CD4-positive, alpha-beta T cell (primary cell): ENCODE data around the gene ZNHIT3. TPM values are rescaled to one million over a fixed set of nuclear protein-coding genes. Genes with fewer than 3 reads are reported as not detected.

Source experiments
- ATAC-seq: fragments of 200-7000 bp; cut with Tn5 transposase; one replicate; pipeline ENCODE4 v1.10.0; 2022; ENCODE audit warnings: mild to moderate bottlenecking; ENCODE audit not compliant: poor library complexity
- CTCF ChIA-PET: fragments of 350-600 bp; sonication (Branson Sonifier 250); formaldehyde crosslinking; loops from one replicate; lab custom pipeline; 2021; ENCODE audit warnings: antibody characterized with exemption, inconsistent platforms; lab: Charles Lee
- POLR2A ChIA-PET: fragments of 350-600 bp; sonication (Branson Sonifier 250); formaldehyde crosslinking; loops from one replicate; lab custom pipeline; 2021; ENCODE audit warnings: antibody characterized with exemption, inconsistent platforms; lab: Charles Lee
- DNase-seq, 14 experiments: peaks; one replicate each; pipeline ENCODE4 v3.0.0-alpha.2; 2013 to 2020; ENCODE audit warnings: mixed read lengths in 2 of 14
- H3K27ac ChIP-seq, 2 donors: one replicate each; pipeline versions ENCODE4 v1.5.1 to v1.7.0; 2013; ENCODE audit warnings: low read length in 2 of 2, low read depth in 1 of 2, mild to moderate bottlenecking in 1 of 2
- H3K27me3 ChIP-seq, 2 experiments: 1 replicate in 1 of 2; 2 replicates in 1 of 2; pipeline versions ENCODE4 v1.6.1 to v1.7.0; 2013; ENCODE audit warnings: low read length in 2 of 2, control low read depth in 1 of 2, mild to moderate bottlenecking in 1 of 2, moderate library complexity in 1 of 2; ENCODE audit not compliant: insufficient read depth in 2 of 2, control insufficient read depth in 1 of 2
- H3K36me3 ChIP-seq: one replicate; pipeline ENCODE4 v1.6.1; 2013; ENCODE audit warnings: low read length, control low read depth; ENCODE audit not compliant: insufficient read depth
- H3K4me1 ChIP-seq: one replicate; pipeline ENCODE4 v1.6.1; 2013; ENCODE audit warnings: low read length, control low read depth; ENCODE audit not compliant: insufficient read depth
- H3K4me3 ChIP-seq: one replicate; pipeline ENCODE4 v1.5.1; 2013; ENCODE audit warnings: mild to moderate bottlenecking, low read length, moderate library complexity
- H3K9me3 ChIP-seq, 2 experiments: 1 replicate in 1 of 2; 2 replicates in 1 of 2; pipeline versions ENCODE4 v1.6.1 to v1.7.0; 2013; ENCODE audit warnings: low read length in 2 of 2, mild to moderate bottlenecking in 2 of 2, control low read depth in 1 of 2, moderate library complexity in 1 of 2; ENCODE audit not compliant: control insufficient read depth in 1 of 2, insufficient read depth in 1 of 2
- H3K27ac Mint-ChIP-seq: one replicate; pipeline ENCODE4 v1.8.0; 2020; ENCODE audit warnings: mixed read lengths
- H3K27me3 Mint-ChIP-seq: one replicate; pipeline ENCODE4 v1.8.0; 2021; ENCODE audit warnings: mixed read lengths
- H3K36me3 Mint-ChIP-seq: one replicate; pipeline ENCODE4 v1.8.0; 2021; ENCODE audit warnings: low read depth, mixed read lengths
- H3K4me1 Mint-ChIP-seq: one replicate; pipeline ENCODE4 v1.8.0; 2021; ENCODE audit warnings: low read depth, mixed read lengths
- H3K4me3 Mint-ChIP-seq: one replicate; pipeline ENCODE4 v1.8.0; 2020; ENCODE audit warnings: mild to moderate bottlenecking, mixed read lengths
- H3K9me3 Mint-ChIP-seq: one replicate; pipeline ENCODE4 v1.8.0; 2020; ENCODE audit warnings: mixed read lengths
- intact Hi-C, 2 experiments: fragments of 100-400 bp; cut with DNase I in 1 of 2; cut with micrococcal nuclease in 1 of 2; formaldehyde crosslinking; loops; one replicate each; pipeline versions ENCODE4 v1.15.1 to v1.9.0; 2023 to 2025; cut with DNase I, micrococcal nuclease
- total RNA-seq, 174 experiments: library from RNA in 2 of 174; stranded (reverse) in 2 of 174; gene quantifications; one replicate each; pipeline ENCODE4 v1.2.3 and lab custom pipeline; 2021 to 2026
- TF ChIP-seq, protein P1 (sequence below): fragments of 200-600 bp; IDR thresholded peaks from one replicate; pipeline ENCODE4 v1.8.0; 2022; ENCODE audit warnings: antibody characterized with exemption, mild to moderate bottlenecking

The ZNHIT3 gene
- total RNA-seq, 2 experiments from 2014 or later: 70.2 to 73.9 TPM

DNA sequence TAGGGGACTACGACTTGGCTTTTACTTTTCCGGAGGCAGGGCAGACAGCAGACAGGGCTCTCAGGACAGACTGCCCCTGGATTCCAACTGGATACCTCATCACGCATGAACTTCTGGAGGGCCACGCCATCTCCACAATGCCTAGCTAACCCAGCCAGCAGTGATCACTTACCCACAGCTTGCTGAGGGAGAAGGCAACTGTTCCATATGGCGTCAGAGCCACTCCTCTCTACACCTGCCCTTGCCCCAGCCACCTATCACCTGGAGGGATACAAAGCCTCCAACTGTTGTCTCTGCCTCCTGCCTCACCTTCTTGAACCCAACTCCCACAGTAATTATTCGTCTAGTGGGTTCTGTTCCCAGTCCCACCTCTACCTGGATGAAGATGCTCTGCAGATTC is 39.4 kb downstream of the ZNHIT3 start:
- H3K4me3 Mint-ChIP-seq: no peak overlapping the region
- no peak overlapping the region for H3K27ac ChIP-seq
- H3K4me1 Mint-ChIP-seq: no peaks in the 10 kb centered on the region
- H3K9me3 Mint-ChIP-seq: no peaks in the 10 kb centered on the region
- peaks cover 49% of the 10 kb centered on the region for H3K36me3 ChIP-seq
- peaks cover 57% of the 10 kb centered on the region for H3K36me3 Mint-ChIP-seq
- H3K27me3 ChIP-seq: no peaks in the 10 kb centered on the region
- no peak overlapping the region for H3K4me3 ChIP-seq
- ChIA-PET POLR2A (no interaction called here), CTCF (no interaction called here)
- intact Hi-C loops: no loop called here
- no peak overlapping the region for H3K27ac Mint-ChIP-seq
- TF ChIP-seq, protein P1, sequence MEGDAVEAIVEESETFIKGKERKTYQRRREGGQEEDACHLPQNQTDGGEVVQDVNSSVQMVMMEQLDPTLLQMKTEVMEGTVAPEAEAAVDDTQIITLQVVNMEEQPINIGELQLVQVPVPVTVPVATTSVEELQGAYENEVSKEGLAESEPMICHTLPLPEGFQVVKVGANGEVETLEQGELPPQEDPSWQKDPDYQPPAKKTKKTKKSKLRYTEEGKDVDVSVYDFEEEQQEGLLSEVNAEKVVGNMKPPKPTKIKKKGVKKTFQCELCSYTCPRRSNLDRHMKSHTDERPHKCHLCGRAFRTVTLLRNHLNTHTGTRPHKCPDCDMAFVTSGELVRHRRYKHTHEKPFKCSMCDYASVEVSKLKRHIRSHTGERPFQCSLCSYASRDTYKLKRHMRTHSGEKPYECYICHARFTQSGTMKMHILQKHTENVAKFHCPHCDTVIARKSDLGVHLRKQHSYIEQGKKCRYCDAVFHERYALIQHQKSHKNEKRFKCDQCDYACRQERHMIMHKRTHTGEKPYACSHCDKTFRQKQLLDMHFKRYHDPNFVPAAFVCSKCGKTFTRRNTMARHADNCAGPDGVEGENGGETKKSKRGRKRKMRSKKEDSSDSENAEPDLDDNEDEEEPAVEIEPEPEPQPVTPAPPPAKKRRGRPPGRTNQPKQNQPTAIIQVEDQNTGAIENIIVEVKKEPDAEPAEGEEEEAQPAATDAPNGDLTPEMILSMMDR: no peak
- no peaks in the 10 kb centered on the region for H3K9me3 ChIP-seq
- ATAC-seq (no peak), DNase-seq (no peak)
- H3K4me1 ChIP-seq: peaks cover 9% of the 10 kb centered on the region
- H3K27me3 Mint-ChIP-seq: no peaks in the 10 kb centered on the region

DNA sequence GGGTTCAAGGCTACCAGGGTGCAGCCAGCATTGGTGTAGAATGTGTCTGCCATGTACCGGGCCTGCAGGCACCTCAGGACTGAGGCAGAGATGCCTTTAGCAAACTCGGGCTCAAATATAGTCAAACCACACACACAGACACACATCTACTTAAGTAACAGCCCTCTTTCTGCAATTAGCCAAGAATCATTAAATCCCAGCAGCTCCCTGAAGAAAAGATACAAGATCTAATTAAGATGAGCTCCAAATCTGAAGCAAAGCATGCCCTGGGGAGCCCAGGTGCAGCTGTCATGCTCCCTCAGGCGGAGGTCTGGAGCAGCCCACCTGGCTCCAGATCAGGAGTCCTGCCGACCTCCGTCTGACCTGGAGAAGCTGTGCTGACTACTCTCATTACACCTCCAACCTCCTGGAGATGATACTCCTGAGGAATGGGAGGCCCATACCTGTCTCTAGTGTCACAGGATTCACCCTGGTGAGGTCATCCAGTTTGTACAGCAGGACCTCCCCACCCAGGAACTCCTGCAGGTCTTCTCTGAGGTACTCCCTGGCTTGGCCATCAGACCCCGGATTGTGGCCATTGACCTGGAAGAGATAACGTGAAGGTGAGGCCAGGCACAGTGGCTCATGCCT is 41.3 kb downstream of the ZNHIT3 start:
- no peak for ATAC-seq
- Mint-ChIP-seq H3K27ac (no peak overlapping the region), H3K36me3 (peaks cover 64% of the 10 kb centered on the region), H3K27me3 (no peaks in the 10 kb centered on the region), H3K9me3 (no peaks in the 10 kb centered on the region), H3K4me3 (no peak overlapping the region), H3K4me1 (no peaks in the 10 kb centered on the region)
- no peaks in the 10 kb centered on the region for H3K27me3 ChIP-seq
- TF ChIP-seq, protein P1: no peak
- H3K27ac ChIP-seq: no peak overlapping the region
- POLR2A ChIA-PET: no interaction called here
- CTCF ChIA-PET: no interaction called here
- H3K36me3 ChIP-seq: peaks cover 47% of the 10 kb centered on the region
- no peak overlapping the region for H3K4me3 ChIP-seq
- intact Hi-C loops: no loop called here
- DNase-seq: no peak
- H3K4me1 ChIP-seq: peaks cover 9% of the 10 kb centered on the region
- H3K9me3 ChIP-seq: no peaks in the 10 kb centered on the region

DNA sequence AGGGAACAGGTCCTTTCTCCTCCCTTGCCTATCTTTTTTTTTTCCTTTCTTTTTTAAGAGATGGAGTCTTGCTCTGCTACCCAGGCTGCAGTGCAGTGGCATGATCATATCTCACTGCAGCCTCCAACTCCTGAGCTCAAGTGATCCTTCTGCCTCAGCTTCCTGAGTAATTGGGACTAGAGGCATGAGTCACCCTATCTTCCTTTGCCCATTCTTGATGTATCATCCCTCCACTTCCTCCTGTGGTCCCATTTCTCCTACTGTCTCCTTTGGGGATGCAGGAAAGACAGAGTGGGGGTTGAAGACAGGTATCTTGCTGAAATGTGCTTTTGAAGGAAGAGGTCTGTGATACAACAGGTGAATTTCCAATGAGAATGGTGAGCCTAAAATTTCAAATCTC is 42.6 kb downstream of the ZNHIT3 start:
- Histone ChIP-seq H3K27ac (no peak overlapping the region), H3K4me3 (no peak overlapping the region), H3K36me3 (peaks cover 47% of the 10 kb centered on the region), H3K9me3 (no peaks in the 10 kb centered on the region), H3K4me1 (peaks cover 12% of the 10 kb centered on the region), H3K27me3 (no peaks in the 10 kb centered on the region)
- ATAC-seq: no peak
- H3K36me3 Mint-ChIP-seq: peaks cover 58% of the 10 kb centered on the region
- H3K27me3 Mint-ChIP-seq: no peaks in the 10 kb centered on the region
- no peak overlapping the region for H3K4me3 Mint-ChIP-seq
- no peaks in the 10 kb centered on the region for H3K9me3 Mint-ChIP-seq
- no peak for DNase-seq
- ChIA-PET POLR2A (no interaction called here), CTCF (no interaction called here)
- intact Hi-C loops: no loop called here
- H3K4me1 Mint-ChIP-seq: peaks cover 5% of the 10 kb centered on the region
- TF ChIP-seq, protein P1: no peak
- no peak overlapping the region for H3K27ac Mint-ChIP-seq
